Measurements from ENCODE around the gene GPI.

Gene GPI

DNA sequence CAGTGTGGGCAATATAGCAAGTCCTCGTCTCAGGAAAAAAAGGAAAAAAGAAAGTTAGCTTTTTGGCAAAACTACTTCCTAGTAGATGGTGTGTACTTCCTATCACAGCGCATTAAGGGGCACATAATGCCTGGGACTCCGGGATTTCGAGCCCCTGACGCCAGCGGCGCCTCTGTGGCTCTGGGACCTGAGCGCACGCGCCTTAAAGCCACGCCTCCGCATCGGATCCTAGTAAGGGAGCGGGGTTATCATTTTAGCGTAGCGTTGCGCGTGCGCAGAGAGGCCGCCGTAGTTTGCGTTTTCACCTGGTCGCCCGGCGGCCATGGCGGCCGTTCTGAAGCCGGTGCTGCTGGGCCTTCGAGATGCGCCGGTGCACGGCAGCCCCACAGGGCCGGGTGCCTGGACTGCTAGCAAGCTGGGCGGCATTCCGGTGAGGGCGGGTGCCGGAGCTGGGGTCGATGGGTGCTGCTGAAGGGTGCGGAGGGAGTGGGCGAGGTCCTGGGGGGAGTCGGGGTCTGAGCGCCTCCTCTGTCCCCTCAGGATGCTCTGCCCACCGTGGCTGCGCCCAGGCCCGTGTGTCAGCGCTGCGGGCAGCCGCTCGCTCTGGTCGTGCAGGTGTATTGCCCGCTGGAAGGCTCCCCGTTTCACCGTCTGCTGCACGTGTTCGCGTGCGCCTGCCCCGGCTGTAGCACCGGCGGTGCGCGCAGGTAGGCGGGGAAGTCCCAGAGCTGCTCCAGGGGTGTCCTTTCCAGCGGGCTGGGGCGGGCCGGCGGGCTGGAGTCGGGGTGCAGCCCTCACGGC lies 39.3 kb downstream of the GPI start, which contains the start of gene PDCD2L:
Gene PDCD2L, plus strand, starts transcription at position 291 of the 801 bp plus-strand sequence. Its CDS starts 32 bp downstream, at position 323.
- peak; percentile 56 to 67 for DNase-seq (ENCODE audit: low read depth in 2 of 2)

DNA sequence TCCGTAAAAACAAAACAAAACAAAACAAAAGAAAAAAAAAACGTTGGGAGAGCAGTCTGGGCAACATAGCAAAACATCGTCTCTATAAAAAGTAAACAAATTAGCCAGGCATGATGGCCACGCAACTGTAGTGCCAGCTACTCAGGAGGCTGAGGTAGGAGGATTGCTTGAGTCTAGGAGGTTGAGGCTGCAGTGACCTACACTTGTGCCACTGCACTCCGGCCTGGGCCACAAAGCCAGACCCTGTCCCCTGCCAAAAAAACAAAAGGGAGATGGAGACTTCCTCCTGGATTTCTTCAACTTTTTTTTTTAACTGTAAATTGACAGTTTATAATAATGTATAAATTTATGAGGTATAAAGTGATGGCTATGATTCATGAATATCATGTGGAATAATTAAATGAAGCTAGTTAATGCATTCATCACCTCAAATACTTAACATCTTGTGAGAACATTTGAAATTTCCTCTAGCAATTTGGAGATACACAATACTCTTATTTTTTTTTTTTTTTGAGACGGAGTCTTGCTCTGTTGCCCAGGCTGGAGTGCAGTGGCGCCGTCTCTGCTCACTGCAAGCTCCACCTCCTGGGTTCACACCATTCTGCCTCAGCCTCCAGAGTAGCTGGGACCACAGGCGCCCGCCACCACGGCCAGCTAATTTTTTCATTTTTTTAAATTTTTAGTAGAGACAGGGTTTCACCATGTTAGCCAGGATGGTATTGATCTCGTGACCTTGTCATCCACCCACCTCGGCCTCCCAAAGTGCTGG lies 41.1 kb downstream of the GPI start:
- DNase-seq (ENCODE audit: low read depth in 2 of 2) = no peak

DNA sequence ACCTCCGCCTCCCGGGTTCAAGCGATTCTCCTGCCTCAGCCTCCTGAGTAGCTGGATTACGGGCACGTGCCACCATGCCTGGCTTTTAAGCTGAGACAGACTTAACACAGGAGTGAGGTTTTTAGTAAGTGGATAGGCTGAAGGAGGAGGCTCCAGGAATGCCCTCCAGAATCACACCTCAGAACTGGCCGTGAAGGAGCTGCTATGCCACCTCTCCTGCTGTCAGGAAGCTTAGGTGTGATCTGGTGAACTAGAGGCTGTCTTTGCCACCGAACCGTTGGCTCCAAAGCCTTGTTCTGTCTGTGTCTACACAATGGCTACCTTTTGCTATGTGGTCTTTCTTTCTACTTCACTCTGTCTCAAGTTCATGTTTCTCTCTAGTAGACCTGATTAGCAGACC lies 43.4 kb downstream of the GPI start:
- no peak for DNase-seq (ENCODE audit: low read depth in 2 of 2)

DNA sequence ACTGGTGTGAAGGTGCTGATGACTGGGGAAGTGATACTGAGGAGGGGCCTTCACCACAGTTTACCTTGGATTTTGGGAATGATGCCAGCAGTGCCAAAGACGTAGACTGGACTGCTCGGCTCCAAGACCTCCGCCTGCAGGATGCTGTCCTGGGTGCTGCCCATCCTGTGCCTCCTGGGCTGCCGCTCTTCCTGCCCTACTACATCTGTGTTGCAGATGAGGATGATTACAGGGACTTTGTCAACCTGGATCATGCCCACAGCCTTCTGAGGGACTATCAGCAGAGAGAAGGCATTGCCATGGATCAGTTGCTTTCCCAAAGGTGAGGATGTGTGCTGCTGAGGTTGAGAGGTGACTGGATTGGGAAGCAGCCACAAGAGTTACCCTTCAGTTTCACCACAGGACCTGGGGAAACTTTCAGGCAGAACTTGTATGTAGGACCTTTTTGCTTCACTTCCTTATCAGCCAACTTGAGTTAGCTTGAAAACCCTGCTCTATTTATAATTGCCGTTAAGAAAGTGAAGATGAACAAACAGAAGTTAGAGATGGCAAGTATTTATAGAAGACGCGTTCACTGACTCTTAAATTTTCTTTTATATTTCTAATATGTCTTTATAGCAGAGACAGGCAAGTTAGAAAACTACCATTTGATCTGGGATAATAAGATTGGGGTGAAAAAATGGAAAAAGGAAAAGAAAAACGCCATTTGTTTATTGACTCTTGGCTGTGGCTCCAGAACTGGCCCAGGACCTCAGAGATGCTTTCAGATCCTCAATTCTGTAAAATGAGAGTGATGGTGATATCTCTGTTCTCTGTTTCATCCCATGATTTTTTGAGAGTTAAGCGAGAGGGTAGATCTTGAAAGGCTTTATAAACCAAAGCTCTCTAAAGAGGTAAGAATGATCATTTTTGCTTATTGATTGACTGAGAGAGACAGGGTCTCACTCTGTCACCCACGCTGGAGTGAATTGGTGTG lies 44.5 kb downstream of the GPI start:
- DNase-seq (ENCODE audit: low read depth in 2 of 2) = no peak

DNA sequence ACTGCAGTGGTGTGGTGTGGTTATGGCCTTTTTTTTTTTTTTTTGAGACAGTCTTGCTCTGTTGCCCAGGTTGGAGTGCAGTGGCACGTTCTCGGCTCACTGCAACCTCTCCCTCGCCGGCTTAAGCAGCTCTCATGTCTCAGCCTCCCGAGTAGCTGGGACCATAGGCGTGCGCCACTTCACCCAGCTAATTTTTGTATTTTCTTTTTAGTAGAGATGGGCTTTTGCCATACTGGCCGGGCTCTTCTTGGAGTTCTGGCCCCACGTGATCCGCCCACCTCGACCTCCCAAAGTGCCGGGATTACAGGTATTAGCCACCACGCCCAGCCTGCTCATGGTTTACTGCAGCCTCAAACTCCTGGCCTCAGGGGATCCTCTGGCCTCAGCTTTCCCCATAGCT lies 46.2 kb downstream of the GPI start:
- no peak for DNase-seq (ENCODE audit: low read depth in 2 of 2)

DNA sequence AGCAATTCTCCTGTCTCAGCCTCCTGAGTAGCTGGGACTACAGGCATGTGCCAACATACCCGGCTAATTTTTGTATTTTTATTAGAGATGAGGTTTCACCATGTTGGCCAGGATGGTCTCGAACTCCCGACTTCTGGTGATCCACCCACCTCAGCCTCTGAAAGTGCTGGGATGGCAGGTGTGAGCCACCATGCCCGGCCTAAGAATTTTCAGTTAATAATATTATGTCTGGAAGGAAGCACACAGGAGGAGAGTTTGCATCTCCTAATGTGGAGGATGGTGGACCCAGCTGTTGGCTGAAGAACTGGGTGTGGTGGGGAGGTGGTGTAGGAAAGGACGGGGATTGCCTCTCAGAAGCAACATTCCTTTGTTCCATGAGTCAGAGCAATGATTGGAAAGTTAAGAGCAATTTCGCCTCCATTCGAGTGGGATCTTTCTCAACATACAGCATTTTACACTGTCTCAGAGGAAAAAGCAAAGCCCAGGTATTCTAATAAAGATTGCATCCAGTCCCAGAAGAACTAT lies 51.1 kb downstream of the GPI start:
- no peak for DNase-seq (ENCODE audit: low read depth in 2 of 2)

DNA sequence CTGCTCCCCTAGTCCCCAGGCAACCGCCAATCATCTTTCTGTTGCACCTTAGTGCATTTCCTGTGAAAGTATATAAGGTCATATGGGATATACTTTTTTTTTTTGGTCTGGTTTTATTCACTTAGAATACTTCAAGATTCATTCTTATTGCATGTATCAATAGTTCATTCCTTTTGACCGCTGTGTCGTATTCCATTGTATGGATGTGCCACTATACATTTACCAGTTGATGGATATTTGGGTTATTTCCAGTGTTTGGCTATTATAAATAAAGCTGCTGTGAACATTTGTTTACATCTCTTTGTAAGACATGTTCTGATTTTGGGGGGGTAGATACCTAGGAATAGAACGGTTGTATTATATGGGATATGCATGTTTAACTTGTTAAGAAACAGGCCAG lies 53.3 kb downstream of the GPI start:
- no peak for DNase-seq (ENCODE audit: low read depth in 2 of 2)

DNA sequence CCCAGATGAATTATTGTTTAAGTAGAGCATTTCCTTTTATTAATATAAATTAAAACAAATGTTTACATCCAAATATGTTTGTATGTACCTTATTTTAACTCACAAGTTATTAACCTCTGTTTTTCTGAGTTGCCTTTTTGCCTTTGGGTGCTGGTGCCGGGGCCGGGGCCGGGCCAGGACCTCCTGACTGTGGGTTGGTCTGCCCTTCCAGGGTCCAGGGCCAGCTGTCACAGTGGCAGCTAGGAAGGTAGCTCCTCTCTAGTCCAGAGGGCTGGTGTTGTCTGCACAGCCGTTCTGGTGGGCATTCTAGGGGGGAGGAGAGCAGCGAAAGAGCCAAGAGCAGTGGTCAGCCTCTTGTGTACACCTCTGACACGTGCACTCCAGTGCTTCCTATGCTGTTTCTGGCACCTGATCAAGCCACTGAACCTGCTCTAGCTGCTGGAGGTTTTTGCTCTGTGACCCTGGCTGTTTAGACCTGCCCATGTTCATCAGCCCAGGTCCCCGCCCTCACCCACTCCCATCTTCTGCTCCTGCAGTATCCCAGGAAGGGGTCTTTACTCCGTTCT lies 61.2 kb downstream of the GPI start:
- DNase-seq (ENCODE audit: low read depth in 2 of 2) = no peak

DNA sequence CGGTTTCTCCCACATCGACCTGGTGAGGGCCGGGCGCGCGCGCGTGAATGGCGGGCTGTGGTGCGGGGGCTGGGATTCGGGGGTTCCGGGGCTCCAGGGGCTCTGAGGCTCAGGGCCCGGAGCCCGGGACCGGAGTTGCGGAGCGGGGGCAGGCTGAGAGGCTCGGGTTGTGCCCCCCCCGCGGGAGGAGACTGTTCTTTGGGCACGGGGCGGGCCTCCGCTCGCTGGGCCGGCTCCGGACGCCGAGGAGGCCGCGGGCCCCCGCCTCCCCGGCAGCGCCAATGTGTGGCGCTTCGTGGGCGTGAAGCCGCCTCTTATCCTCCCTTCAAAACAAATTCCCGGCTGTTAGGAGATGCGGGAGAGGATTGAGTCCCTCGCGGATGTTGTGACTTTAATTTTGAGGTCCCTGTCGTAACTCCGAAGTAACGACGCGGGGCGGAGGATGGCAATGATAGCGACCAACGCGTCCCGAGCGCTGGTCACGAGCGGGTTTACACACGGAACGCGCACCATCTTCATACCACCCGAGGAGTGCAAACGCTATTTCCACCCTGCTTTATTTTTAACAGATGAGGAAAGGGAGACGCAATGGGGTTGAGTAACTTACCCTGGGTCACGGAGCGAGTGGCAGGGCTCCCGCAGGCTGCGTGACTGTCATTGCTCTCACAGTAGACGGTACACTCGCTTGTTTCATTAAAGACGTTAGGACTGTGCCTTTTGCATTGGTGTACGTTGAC lies 63.7 kb downstream of the GPI start:
- DNase-seq (ENCODE audit: low read depth in 2 of 2) = no peak

DNA sequence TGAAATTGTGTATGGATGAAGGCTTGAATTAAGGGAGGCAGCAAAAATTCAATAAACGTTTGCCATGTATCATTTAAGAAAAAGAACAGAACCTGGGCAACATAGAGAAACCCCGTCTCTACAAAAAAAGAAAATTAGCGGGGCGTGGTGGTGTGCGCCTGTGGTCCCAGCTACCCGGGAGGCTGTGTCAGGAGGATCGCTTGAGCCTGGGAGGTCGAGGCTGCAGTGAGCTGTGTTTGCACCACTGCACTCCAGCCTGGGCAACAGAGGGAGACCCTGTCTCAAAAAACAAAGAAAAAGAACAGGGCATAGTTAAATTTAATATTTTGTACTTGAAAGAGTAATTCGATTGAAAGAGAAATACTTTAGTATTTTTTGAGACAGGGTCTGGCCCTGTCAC lies 64.6 kb downstream of the GPI start:
- no peak for DNase-seq (ENCODE audit: low read depth in 2 of 2)

DNA sequence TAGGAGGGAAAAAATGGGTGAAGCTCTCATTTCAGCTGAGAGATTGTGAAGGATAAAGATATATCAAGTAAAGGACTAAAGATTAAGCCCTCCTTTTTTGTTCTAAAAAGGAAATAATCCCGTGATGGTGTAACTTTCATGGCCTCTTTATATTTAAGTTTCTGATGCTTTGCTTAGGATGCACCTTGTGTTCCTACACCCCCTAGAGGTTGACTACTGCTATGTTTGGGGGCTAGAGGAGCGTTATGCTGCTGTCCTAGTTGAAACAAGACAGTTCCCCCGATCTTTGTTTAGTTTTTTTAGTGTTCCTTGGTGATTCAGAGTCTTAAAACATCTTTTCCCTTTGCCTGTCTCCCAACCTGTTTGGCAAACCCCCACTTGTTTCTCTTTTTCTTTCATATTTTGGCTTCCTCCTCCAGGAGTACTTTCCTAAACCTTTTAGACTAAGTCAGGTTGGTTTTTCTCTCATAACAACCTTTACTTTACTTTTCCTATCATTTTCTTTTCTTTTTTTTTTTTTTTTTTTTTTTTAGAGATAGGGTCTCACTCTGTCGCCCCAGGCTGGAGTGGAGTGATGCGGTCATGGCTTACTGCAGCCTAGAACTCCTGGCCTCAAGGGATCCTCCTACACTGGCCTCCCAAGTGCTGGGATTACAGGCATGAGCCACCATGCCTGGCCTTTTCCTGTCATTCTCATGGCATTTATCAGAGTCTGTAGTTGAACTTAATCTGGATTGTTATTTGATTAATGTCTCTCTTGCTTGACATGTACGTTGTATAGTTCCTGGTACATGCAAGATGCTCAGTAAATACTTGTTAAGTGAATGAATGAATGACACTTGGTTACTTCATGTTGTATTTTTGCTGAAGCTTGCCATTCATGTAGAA lies 66.0 kb downstream of the GPI start:
- DNase-seq (ENCODE audit: low read depth in 2 of 2) = no peak

DNA sequence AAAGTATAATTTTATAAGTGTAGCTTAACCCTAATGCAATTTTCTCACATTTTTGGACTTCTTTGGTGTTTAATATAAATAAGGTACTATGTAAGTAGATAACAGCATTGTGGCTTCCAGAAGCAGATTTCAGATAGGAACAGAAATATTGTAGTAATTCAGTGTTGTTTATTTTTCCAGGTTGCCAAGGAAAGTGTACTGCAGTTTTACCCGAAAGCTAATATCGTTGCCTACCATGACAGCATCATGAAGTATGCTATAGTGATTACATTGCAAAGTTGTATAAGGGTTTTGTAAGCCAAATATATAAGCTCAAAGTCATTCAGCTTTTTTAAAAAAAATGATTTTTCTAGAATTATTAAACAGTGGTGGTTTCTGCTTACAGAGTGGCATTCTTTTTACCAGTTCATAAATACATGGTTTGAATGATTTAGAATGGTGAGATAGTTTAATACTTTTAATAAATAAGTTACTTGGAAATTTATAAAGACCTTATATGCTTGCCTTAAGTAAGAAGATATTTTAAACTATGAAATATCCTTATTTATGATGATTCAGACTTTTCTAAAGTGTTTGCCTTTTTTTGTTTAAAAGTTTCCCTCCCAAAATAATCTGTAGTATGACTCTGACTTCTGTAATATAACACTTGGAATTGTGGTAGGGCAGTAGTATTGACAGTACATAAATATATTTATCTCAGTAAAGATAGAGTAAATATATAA lies 66.8 kb downstream of the GPI start:
- DNase-seq (ENCODE audit: low read depth in 2 of 2) = no peak

DNA sequence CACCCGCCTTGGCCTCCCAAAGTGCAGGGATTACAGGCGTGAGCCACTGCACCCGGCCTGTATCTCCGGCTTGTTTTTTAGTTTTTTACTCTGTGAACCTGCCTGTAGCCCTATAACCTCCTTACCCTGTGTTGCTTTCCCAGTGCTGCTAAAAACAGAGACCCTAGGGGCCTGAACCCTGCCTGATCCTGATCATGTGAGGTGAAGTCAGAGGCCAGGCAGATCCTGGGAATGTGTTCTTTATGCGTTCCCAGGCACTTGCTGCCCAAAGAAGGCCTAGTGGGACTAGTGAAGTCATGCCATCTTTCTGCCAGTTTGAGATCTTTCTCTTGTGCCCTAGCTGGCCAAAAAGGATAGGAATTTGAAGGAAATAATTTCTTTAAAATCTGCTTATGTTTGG lies 67.8 kb downstream of the GPI start:
- no peak for DNase-seq (ENCODE audit: low read depth in 2 of 2)

DNA sequence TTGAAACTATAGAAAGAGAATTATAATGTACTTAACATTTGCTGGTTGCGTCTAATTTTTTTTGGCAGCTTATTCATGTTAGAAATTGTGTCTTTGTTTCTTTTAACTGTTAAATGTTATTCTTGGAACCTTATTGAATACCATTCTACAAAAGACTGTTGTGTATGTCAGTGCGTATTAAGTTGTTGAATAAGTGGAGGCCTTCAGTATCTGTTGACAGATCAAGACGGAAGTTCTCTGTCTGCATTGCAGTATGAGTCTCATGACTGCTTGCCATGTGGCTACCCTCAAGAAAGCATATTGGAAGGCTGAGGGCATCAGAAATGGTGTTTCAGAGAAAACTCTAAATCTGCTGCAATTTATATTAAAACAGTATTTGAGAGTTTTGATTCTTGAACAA lies 71.7 kb downstream of the GPI start:
- DNase-seq (ENCODE audit: low read depth in 2 of 2) = no peak

DNA sequence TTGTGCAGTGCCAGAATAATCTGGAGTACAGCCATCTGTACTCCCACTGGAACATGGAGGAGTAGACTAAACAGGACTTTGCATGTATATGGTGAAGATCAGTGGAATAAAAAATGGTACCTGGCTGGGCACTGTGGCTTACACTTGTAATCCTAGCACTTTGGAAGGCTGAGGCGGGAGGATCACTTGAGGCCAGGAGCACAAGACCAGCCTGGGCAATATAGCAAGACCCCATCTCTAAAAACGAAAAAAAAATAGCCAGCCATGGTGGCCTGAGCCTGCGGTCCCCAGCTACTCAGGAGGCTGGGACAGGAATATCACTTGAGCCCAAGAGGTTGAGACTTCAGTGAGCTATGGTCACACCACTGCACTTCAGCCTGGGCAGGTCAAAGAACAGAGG lies 83.2 kb downstream of the GPI start:
- no peak for DNase-seq (ENCODE audit: low read depth in 2 of 2)
